GM12878 (cell line): Measurements from ENCODE around the gene CCDC97. TPM values are rescaled to one million over a fixed set of nuclear protein-coding genes. Genes with fewer than 3 reads are reported as not detected.

Source experiments
- ASH2L ChIP-seq: fragments of 300-600, 200-600 bp; sonication (generic); IDR thresholded peaks from 2 replicates; pipeline ENCODE4 v1.6.1; 2017; ENCODE audit warnings: low read depth, mild to moderate bottlenecking, borderline replicate concordance
- E2F8 ChIP-seq: fragments of 450-650 bp; IDR thresholded peaks from 2 replicates; pipeline ENCODE4 v1.6.1; 2018; ENCODE audit warnings: mild to moderate bottlenecking, low read depth, moderate library complexity; ENCODE audit not compliant: partially characterized antibody
- ELK1 ChIP-seq: IDR thresholded peaks from 2 replicates; pipeline ENCODE4 v1.6.1; 2012; ENCODE audit warnings: low read depth, low read length, improper control_type of control experiment
- GATAD2B ChIP-seq: fragments of 450-650 bp; conservative IDR thresholded peaks from 2 replicates; pipeline ENCODE4 v1.6.1; 2017; ENCODE audit warnings: low read depth, mild to moderate bottlenecking, moderate library complexity
- IKZF1 ChIP-seq: fragments of 450-650 bp; conservative IDR thresholded peaks from 2 replicates; pipeline ENCODE4 v1.6.1; 2017; ENCODE audit warnings: antibody characterized with exemption, mild to moderate bottlenecking
- LARP7 ChIP-seq: fragments of 450-650 bp; IDR thresholded peaks from 2 replicates; pipeline ENCODE4 v1.6.1; 2017; ENCODE audit warnings: mild to moderate bottlenecking
- MYB ChIP-seq: fragments of 150-350 bp; IDR thresholded peaks from 2 replicates; pipeline ENCODE4 v1.6.1; 2014; ENCODE audit warnings: mild to moderate bottlenecking, low read depth, low read length, borderline replicate concordance
- NFXL1 ChIP-seq: fragments of 450-650 bp; IDR thresholded peaks from 2 replicates; pipeline ENCODE4 v1.6.1; 2017; ENCODE audit warnings: antibody characterized with exemption, mild to moderate bottlenecking, borderline replicate concordance
- NR2F1 ChIP-seq: fragments of 450-650 bp; conservative IDR thresholded peaks from 2 replicates; pipeline ENCODE4 v1.6.1; 2017; ENCODE audit warnings: mild to moderate bottlenecking
- PAX8 ChIP-seq: fragments of 450-650 bp; IDR thresholded peaks from 2 replicates; pipeline ENCODE4 v1.6.1; 2017; ENCODE audit warnings: mild to moderate bottlenecking, moderate library complexity
- SPI1 ChIP-seq: IDR thresholded peaks from 2 replicates; pipeline ENCODE4 v1.6.1; 2011; ENCODE audit warnings: low read depth, mild to moderate bottlenecking, low read length, moderate library complexity, borderline replicate concordance; ENCODE audit not compliant: insufficient read depth
- TAF1 ChIP-seq: IDR thresholded peaks from 2 replicates; pipeline ENCODE4 v1.6.1; 2011; ENCODE audit warnings: mild to moderate bottlenecking, low read depth, low read length, borderline replicate concordance
- TARDBP ChIP-seq: IDR thresholded peaks from 2 replicates; pipeline ENCODE4 v1.6.1; 2016; ENCODE audit warnings: borderline replicate concordance
- TBL1XR1 ChIP-seq: IDR thresholded peaks from 2 replicates; pipeline ENCODE4 v1.6.1; 2012; ENCODE audit warnings: low read depth, low read length, improper control_type of control experiment
- TCF12 ChIP-seq: IDR thresholded peaks from 2 replicates; pipeline ENCODE4 v1.6.1; 2011; ENCODE audit warnings: low read depth, mild to moderate bottlenecking, low read length
- polyA plus RNA-seq, 11 experiments: library from polyadenylated mRNA; depleted of rRNA in 4 of 11; unstranded in 6 of 11; stranded (reverse) in 5 of 11; fragments of >200 nt; fragmentation: Nextera tagmentation in 4 of 11; fragmentation: Illumina TruSeq in 1 of 11; extraction: Ambion mirVana in 4 of 11; extraction: Trizol in 1 of 11; gene quantifications; 1 replicate in 1 of 11; 2 replicates in 10 of 11; pipeline versions ENCODE4 v1.2.1 to v1.2.3, GENCODE V29; 2011 to 2016; ENCODE audit warnings: inconsistent platforms in 2 of 11, missing spikeins in 2 of 11, low read depth in 1 of 11
- total RNA-seq, 4 experiments: library from RNA; depleted of rRNA in 3 of 4; stranded (reverse); fragments of >200 nt in 3 of 4; fragmentation: Illumina TruSeq in 1 of 4; extraction: Trizol in 1 of 4; gene quantifications; 2 replicates each; pipeline versions ENCODE4 v1.2.1 to v1.2.3, GENCODE V29; 2013 to 2021
- TF ChIP-seq, protein P1 (sequence below): IDR thresholded peaks from 2 replicates; pipeline ENCODE4 v1.6.1; 2012; ENCODE audit warnings: improper control_type of control experiment, low read depth, low read length; ENCODE audit not compliant: insufficient replicate concordance
- TF ChIP-seq, protein P2 (sequence below): IDR thresholded peaks from 2 replicates; pipeline ENCODE4 v1.6.1; 2011; ENCODE audit warnings: low read depth, mild to moderate bottlenecking, low read length, moderate library complexity, borderline replicate concordance; ENCODE audit errors: extremely low read depth
- TF ChIP-seq, protein P3 (sequence below): IDR thresholded peaks from 2 replicates; pipeline ENCODE4 v1.6.1; 2011; ENCODE audit warnings: low read depth, low read length, improper control_type of control experiment, borderline replicate concordance

CCDC97 gene
- total and polyA plus RNA-seq, 10 of the 15 experiments (the other 5 are each of a cell fraction or from before 2014, with no cell fraction given): 1.8 to 34.1 (median 18.8) TPM

GRCh38 chr19:41367848-41368301 lies 57.9 kb downstream of the CCDC97 start (continued):
- no peak for TF ChIP-seq ELK1
- no peak for TF ChIP-seq NFXL1
- TF ChIP-seq, protein P1, sequence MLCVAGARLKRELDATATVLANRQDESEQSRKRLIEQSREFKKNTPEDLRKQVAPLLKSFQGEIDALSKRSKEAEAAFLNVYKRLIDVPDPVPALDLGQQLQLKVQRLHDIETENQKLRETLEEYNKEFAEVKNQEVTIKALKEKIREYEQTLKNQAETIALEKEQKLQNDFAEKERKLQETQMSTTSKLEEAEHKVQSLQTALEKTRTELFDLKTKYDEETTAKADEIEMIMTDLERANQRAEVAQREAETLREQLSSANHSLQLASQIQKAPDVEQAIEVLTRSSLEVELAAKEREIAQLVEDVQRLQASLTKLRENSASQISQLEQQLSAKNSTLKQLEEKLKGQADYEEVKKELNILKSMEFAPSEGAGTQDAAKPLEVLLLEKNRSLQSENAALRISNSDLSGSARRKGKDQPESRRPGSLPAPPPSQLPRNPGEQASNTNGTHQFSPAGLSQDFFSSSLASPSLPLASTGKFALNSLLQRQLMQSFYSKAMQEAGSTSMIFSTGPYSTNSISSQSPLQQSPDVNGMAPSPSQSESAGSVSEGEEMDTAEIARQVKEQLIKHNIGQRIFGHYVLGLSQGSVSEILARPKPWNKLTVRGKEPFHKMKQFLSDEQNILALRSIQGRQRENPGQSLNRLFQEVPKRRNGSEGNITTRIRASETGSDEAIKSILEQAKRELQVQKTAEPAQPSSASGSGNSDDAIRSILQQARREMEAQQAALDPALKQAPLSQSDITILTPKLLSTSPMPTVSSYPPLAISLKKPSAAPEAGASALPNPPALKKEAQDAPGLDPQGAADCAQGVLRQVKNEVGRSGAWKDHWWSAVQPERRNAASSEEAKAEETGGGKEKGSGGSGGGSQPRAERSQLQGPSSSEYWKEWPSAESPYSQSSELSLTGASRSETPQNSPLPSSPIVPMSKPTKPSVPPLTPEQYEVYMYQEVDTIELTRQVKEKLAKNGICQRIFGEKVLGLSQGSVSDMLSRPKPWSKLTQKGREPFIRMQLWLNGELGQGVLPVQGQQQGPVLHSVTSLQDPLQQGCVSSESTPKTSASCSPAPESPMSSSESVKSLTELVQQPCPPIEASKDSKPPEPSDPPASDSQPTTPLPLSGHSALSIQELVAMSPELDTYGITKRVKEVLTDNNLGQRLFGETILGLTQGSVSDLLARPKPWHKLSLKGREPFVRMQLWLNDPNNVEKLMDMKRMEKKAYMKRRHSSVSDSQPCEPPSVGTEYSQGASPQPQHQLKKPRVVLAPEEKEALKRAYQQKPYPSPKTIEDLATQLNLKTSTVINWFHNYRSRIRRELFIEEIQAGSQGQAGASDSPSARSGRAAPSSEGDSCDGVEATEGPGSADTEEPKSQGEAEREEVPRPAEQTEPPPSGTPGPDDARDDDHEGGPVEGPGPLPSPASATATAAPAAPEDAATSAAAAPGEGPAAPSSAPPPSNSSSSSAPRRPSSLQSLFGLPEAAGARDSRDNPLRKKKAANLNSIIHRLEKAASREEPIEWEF: no peak
- TF ChIP-seq LARP7: no peak
- TF ChIP-seq, protein P2, sequence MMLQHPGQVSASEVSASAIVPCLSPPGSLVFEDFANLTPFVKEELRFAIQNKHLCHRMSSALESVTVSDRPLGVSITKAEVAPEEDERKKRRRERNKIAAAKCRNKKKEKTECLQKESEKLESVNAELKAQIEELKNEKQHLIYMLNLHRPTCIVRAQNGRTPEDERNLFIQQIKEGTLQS: no peak
- TF ChIP-seq GATAD2B: 0 out of 2 replicates have a peak, but pooled peaks have one; percentile 19
- TF ChIP-seq TARDBP: no peak
- peak; percentile 38 for TF ChIP-seq E2F8
- TF ChIP-seq MYB: no peak
- no peak for TF ChIP-seq TCF12
- TF ChIP-seq PAX8: no peak
- no peak for TF ChIP-seq TBL1XR1
- TF ChIP-seq NR2F1: no peak; the same call in 1 of the 2 replicates
- no peak for TF ChIP-seq ASH2L
- TF ChIP-seq TAF1: no peak
- TF ChIP-seq, protein P3, sequence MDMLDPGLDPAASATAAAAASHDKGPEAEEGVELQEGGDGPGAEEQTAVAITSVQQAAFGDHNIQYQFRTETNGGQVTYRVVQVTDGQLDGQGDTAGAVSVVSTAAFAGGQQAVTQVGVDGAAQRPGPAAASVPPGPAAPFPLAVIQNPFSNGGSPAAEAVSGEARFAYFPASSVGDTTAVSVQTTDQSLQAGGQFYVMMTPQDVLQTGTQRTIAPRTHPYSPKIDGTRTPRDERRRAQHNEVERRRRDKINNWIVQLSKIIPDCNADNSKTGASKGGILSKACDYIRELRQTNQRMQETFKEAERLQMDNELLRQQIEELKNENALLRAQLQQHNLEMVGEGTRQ: no peak
- peak; percentile 56; the same call in 1 of the 2 replicates for TF ChIP-seq SPI1
- peak; percentile 91 for TF ChIP-seq IKZF1
